Measurements from ENCODE around the gene PMM2.

Gene PMM2

GRCh38 chr16:8864480-8865110, 67.0 kb downstream of the PMM2 start:
- no peak overlapping the region for H3K4me3 ChIP-seq (replicated peaks in 1 of 2; ENCODE audit: low read depth in 2 of 2, low read length in 2 of 2)
- TF ChIP-seq CTCF (IDR thresholded peaks at IDR 0.05; ENCODE audit: low read depth, low read length), result no peak
- DNase-seq (ENCODE audit: low read depth in 2 of 2), result no peak

GRCh38 chr16:8865145-8865882, 67.7 kb downstream of the PMM2 start:
- no peak for DNase-seq (ENCODE audit: low read depth in 2 of 2)
- no peak for TF ChIP-seq CTCF (IDR thresholded peaks at IDR 0.05; ENCODE audit: low read depth, low read length)
- H3K4me3 ChIP-seq (replicated peaks in 1 of 2; ENCODE audit: low read depth in 2 of 2, low read length in 2 of 2), result no peak overlapping the region

- DNase-seq (ENCODE audit: low read depth in 2 of 2), result peak in 1 of 2 donors; percentile 75
- no peak for TF ChIP-seq CTCF (IDR thresholded peaks at IDR 0.05; ENCODE audit: low read depth, low read length)
- H3K4me3 ChIP-seq (replicated peaks in 1 of 2; ENCODE audit: low read depth in 2 of 2, low read length in 2 of 2), result peak overlapping the region; percentile 79 to 81
Observed at GRCh38 chr16:8866118-8866883, 68.7 kb downstream of the PMM2 start.

GRCh38 chr16:8866884-8867215, 69.2 kb downstream of the PMM2 start:
- DNase-seq (ENCODE audit: low read depth in 2 of 2), result no peak
- H3K4me3 ChIP-seq (replicated peaks in 1 of 2; ENCODE audit: low read depth in 2 of 2, low read length in 2 of 2), result peak overlapping the region; percentile 79 to 81
- TF ChIP-seq CTCF (IDR thresholded peaks at IDR 0.05; ENCODE audit: low read depth, low read length), result no peak

- no peak for TF ChIP-seq CTCF (IDR thresholded peaks at IDR 0.05; ENCODE audit: low read depth, low read length)
- H3K4me3 ChIP-seq (replicated peaks in 1 of 2; ENCODE audit: low read depth in 2 of 2, low read length in 2 of 2), result peak overlapping the region; percentile 79 to 81
- no peak for DNase-seq (ENCODE audit: low read depth in 2 of 2)
Observed at GRCh38 chr16:8867216-8867931, 69.7 kb downstream of the PMM2 start.

GRCh38 chr16:8867932-8868415, 70.3 kb downstream of the PMM2 start:
- no peak for DNase-seq (ENCODE audit: low read depth in 2 of 2)
- no peak for TF ChIP-seq CTCF (IDR thresholded peaks at IDR 0.05; ENCODE audit: low read depth, low read length)
- H3K4me3 ChIP-seq (replicated peaks in 1 of 2; ENCODE audit: low read depth in 2 of 2, low read length in 2 of 2), result peak overlapping the region; percentile 79 to 81

All from cardiac fibroblast (primary cell).